ENCODE measurements around the gene NCKAP5. TPM values are rescaled to one million over a fixed set of nuclear protein-coding genes. Genes with fewer than 3 reads are reported as not detected.

Gene NCKAP5
- total RNA-seq, 1 experiment from 2014 or later, result not detected

- Histone ChIP-seq H3K36me3 (ENCODE audit: low read depth) (no peaks in the 10 kb centered on the region), H3K27me3 (ENCODE audit: insufficient read depth, low read depth) (no peaks in the 10 kb centered on the region), H3K4me3 (no peak overlapping the region), H3F3A (ENCODE audit: insufficient read depth, low read depth) (no peaks in the 10 kb centered on the region), H3K9me2 (ENCODE audit: insufficient read depth) (no peaks in the 10 kb centered on the region), H3K79me2 (ENCODE audit: low read depth) (no peaks in the 10 kb centered on the region), H2AFZ (no peak overlapping the region), H3K9me3 (ENCODE audit: insufficient read depth, low read depth) (no peaks in the 10 kb centered on the region), H3K4me2 (no peak overlapping the region), H4K20me1 (ENCODE audit: insufficient read depth) (no peaks in the 10 kb centered on the region), H3K4me1 (replicated peaks; ENCODE audit: insufficient read depth) (peaks cover 9% of the 10 kb centered on the region; the same call in 1 of the 2 replicates), H3K27ac (no peak overlapping the region)
- CTCF ChIA-PET, result no interaction called here
- intact Hi-C loops (cut with micrococcal nuclease; ENCODE audit: unreplicated experiment), result no loop called here
- no peak for DNase-seq
- TF ChIP-seq EZH2 (IDR thresholded peaks at IDR 0.05; ENCODE audit: low read depth) (no peak), CTCF (conservative IDR thresholded peaks at IDR 0.05) (no peak)
- POLR2A ChIA-PET (ENCODE audit: unreplicated experiment), result no interaction called here
- BruUV-seq (replicated peaks), result no TSS peak
These were observed 602.8 kb downstream of the NCKAP5 start for GRCh38 chr2:132965460-132965859.

GRCh38 chr2:132963161-132963560 is 605.1 kb downstream of the NCKAP5 start:
- no peaks in the 10 kb centered on the region for H3F3A ChIP-seq (ENCODE audit: insufficient read depth, low read depth)
- no peaks in the 10 kb centered on the region for H3K27me3 ChIP-seq (ENCODE audit: insufficient read depth, low read depth)
- intact Hi-C loops (cut with micrococcal nuclease; ENCODE audit: unreplicated experiment), result no loop called here
- no peak for DNase-seq
- no peak overlapping the region for H3K4me2 ChIP-seq
- no peaks in the 10 kb centered on the region for H4K20me1 ChIP-seq (ENCODE audit: insufficient read depth)
- CTCF ChIA-PET, result no interaction called here
- H2AFZ ChIP-seq, result no peak overlapping the region
- no peaks in the 10 kb centered on the region for H3K9me2 ChIP-seq (ENCODE audit: insufficient read depth)
- H3K79me2 ChIP-seq (ENCODE audit: low read depth), result no peaks in the 10 kb centered on the region
- no peaks in the 10 kb centered on the region for H3K4me1 ChIP-seq (replicated peaks; ENCODE audit: insufficient read depth)
- H3K27ac ChIP-seq, result no peak overlapping the region
- H3K9me3 ChIP-seq (ENCODE audit: insufficient read depth, low read depth), result no peaks in the 10 kb centered on the region
- POLR2A ChIA-PET (ENCODE audit: unreplicated experiment), result no interaction called here
- no peaks in the 10 kb centered on the region for H3K36me3 ChIP-seq (ENCODE audit: low read depth)
- no peak overlapping the region for H3K4me3 ChIP-seq
- BruUV-seq (replicated peaks), result no TSS peak
- TF ChIP-seq EZH2 (IDR thresholded peaks at IDR 0.05; ENCODE audit: low read depth) (no peak), CTCF (conservative IDR thresholded peaks at IDR 0.05) (no peak)

- no TSS peak for BruUV-seq (replicated peaks)
- Histone ChIP-seq H3K79me2 (ENCODE audit: low read depth) (no peaks in the 10 kb centered on the region), H3K4me3 (no peak overlapping the region), H3K9me3 (ENCODE audit: insufficient read depth, low read depth) (no peaks in the 10 kb centered on the region), H4K20me1 (ENCODE audit: insufficient read depth) (no peaks in the 10 kb centered on the region), H3K36me3 (ENCODE audit: low read depth) (no peaks in the 10 kb centered on the region), H3K4me2 (no peak overlapping the region), H3K4me1 (replicated peaks; ENCODE audit: insufficient read depth) (no peaks in the 10 kb centered on the region), H2AFZ (no peak overlapping the region), H3K27ac (no peak overlapping the region), H3F3A (ENCODE audit: insufficient read depth, low read depth) (no peaks in the 10 kb centered on the region), H3K9me2 (ENCODE audit: insufficient read depth) (no peaks in the 10 kb centered on the region), H3K27me3 (ENCODE audit: insufficient read depth, low read depth) (no peaks in the 10 kb centered on the region)
- intact Hi-C loops (cut with micrococcal nuclease; ENCODE audit: unreplicated experiment), result no loop called here
- DNase-seq, result no peak
- POLR2A ChIA-PET (ENCODE audit: unreplicated experiment), result no interaction called here
- TF ChIP-seq EZH2 (IDR thresholded peaks at IDR 0.05; ENCODE audit: low read depth) (no peak), CTCF (conservative IDR thresholded peaks at IDR 0.05) (no peak)
- CTCF ChIA-PET, result no interaction called here
These were observed 609.4 kb downstream of the NCKAP5 start for GRCh38 chr2:132958887-132959286.
